Coronary artery (tissue), 2 donors: ENCODE data around the gene CDH13.

Experiments used
- DNase-seq: peaks from one replicate; pipeline ENCODE4 v3.0.0-alpha.2; 2017; ENCODE audit warnings: low spot score
- H3K27ac ChIP-seq, 2 donors: fragments of 200-600 bp; sonication (generic); one replicate each; pipeline ENCODE4 v1.5.1; 2016 to 2019
- H3K4me3 ChIP-seq: fragments of 200-600 bp; sonication (generic); 2 replicates; pipeline ENCODE4 v1.5.1; 2016; ENCODE audit warnings: mild to moderate bottlenecking, moderate library complexity
- CTCF ChIP-seq: fragments of 200-600 bp; sonication (generic); IDR thresholded peaks from one replicate; pipeline ENCODE4 v1.5.1; 2019; ENCODE audit warnings: antibody characterized with exemption

CDH13 gene

GRCh38 chr16:83031524-83031923 is 404.8 kb downstream of the CDH13 start:
- no peak overlapping the region for H3K27ac ChIP-seq
- no peak for DNase-seq
- TF ChIP-seq CTCF: no peak
- H3K4me3 ChIP-seq: no peak overlapping the region

DNA sequence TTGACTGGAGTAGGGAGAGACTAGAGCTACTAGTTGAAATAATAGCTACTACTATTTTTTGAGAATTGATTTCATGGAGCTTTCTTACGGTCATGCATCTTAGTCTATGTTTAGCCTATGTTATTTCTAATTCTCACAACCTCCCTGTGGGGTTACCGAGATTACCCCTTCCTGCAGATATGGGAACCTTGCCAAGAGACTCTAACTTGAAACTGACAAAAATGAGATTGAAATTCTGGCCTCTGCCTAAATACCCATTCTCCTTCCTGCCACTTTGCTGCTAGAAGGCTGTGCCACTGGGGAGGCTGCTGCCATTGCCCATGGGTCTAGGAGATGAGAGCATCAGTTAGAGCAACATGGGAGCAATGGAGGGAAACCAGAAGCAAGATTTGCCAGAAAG is 410.3 kb downstream of the CDH13 start:
- H3K4me3 ChIP-seq: no peak overlapping the region
- no peak for DNase-seq
- no peak overlapping the region for H3K27ac ChIP-seq
- TF ChIP-seq CTCF: no peak

- TF ChIP-seq CTCF: no peak
- no peak for DNase-seq
- Histone ChIP-seq H3K4me3 (no peak overlapping the region), H3K27ac (no peak overlapping the region)
These were observed 411.1 kb downstream of the CDH13 start for GRCh38 chr16:83037884-83038283.

DNA sequence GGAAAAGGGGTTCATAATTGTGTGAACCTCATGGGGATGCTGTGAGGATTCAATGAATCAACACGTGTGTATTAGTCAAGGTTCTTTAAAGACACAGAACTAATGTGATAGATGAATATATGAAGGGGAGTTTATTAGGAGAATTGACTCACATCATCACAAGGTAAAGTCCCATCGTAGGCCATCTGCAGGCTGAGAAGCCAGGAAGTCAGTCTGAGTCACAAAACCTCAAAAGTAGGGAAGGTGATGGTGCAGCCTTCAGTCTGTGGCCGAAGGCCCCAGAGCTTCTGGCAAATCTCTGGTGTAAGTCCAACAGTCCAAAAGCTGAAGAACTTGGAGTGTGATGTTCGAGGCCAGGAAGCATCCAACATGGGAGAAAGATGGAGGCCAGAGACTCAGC is 413.4 kb downstream of the CDH13 start:
- no peak overlapping the region for H3K4me3 ChIP-seq
- H3K27ac ChIP-seq: no peak overlapping the region
- TF ChIP-seq CTCF: no peak
- DNase-seq: no peak

GRCh38 chr16:83044589-83044988 is 417.8 kb downstream of the CDH13 start:
- H3K4me3 ChIP-seq: no peak overlapping the region
- no peak for TF ChIP-seq CTCF
- no peak for DNase-seq
- no peak overlapping the region for H3K27ac ChIP-seq

DNA sequence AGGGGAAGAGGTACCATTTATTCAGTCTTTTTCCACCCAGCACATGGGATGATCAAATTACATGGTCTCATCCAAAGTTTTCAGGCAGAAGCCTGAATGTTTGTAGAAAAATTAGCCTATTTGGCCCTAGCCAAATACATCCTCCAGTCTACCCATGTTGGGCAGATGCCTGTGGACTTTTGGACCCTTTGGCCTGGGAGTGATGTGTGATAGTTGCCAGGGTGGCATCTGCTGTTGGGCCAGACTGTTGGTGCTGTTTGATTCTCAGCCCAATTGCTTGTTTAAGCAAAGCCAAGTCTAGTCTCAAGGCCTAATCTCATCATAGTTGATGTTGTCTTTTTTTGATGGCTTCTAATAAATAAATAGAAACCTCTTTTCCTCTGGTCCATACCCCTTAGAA is 419.0 kb downstream of the CDH13 start:
- H3K4me3 ChIP-seq: no peak overlapping the region
- H3K27ac ChIP-seq: no peak overlapping the region
- DNase-seq: no peak
- no peak for TF ChIP-seq CTCF

- no peak overlapping the region for H3K4me3 ChIP-seq
- no peak for DNase-seq
- TF ChIP-seq CTCF: no peak
- no peak overlapping the region for H3K27ac ChIP-seq
These were observed 419.9 kb downstream of the CDH13 start for GRCh38 chr16:83046664-83047063.
